Coronary artery (tissue), 2 donors: ENCODE data around the gene CACNB2.

ENCODE experiments used
- DNase-seq: peaks from one replicate; pipeline ENCODE4 v3.0.0-alpha.2; 2017; ENCODE audit warnings: low spot score
- H3K27ac ChIP-seq, 2 donors: fragments of 200-600 bp; sonication (generic); one replicate each; pipeline ENCODE4 v1.5.1; 2016 to 2019
- H3K4me3 ChIP-seq: fragments of 200-600 bp; sonication (generic); 2 replicates; pipeline ENCODE4 v1.5.1; 2016; ENCODE audit warnings: mild to moderate bottlenecking, moderate library complexity
- CTCF ChIP-seq: fragments of 200-600 bp; sonication (generic); IDR thresholded peaks from one replicate; pipeline ENCODE4 v1.5.1; 2019; ENCODE audit warnings: antibody characterized with exemption

The CACNB2 gene

GRCh38 chr10:18157881-18158280 lies 17.7 kb downstream of the CACNB2 start:
- no peak for TF ChIP-seq CTCF
- Histone ChIP-seq H3K27ac (peak overlapping the region in 1 of 2 donors; percentile 29), H3K4me3 (no peak overlapping the region)
- DNase-seq = no peak

- DNase-seq = no peak
- no peak overlapping the region for H3K4me3 ChIP-seq
- peak overlapping the region in 1 of 2 donors; percentile 31 for H3K27ac ChIP-seq
- no peak for TF ChIP-seq CTCF
Observed at GRCh38 chr10:18158773-18159265, 18.6 kb downstream of the CACNB2 start.

- Histone ChIP-seq H3K4me3 (no peak overlapping the region), H3K27ac (no peak overlapping the region)
- TF ChIP-seq CTCF = no peak
- no peak for DNase-seq
Observed at GRCh38 chr10:18159557-18159956, 19.3 kb downstream of the CACNB2 start.

GRCh38 chr10:18162021-18162627 lies 21.9 kb downstream of the CACNB2 start:
- Histone ChIP-seq H3K4me3 (no peak overlapping the region), H3K27ac (no peak overlapping the region)
- no peak for DNase-seq
- no peak for TF ChIP-seq CTCF

- H3K27ac ChIP-seq = no peak overlapping the region
- no peak overlapping the region for H3K4me3 ChIP-seq
- DNase-seq = no peak
- no peak for TF ChIP-seq CTCF
Observed at GRCh38 chr10:18164093-18164492, 23.9 kb downstream of the CACNB2 start.

- no peak for TF ChIP-seq CTCF
- H3K27ac ChIP-seq = no peak overlapping the region
Observed at GRCh38 chr10:18164748-18165361, 24.6 kb downstream of the CACNB2 start.

More at GRCh38 chr10:18164748-18165361, 24.6 kb downstream of the CACNB2 start:
- no peak for DNase-seq
- H3K4me3 ChIP-seq = no peak overlapping the region
